ENCODE measurements around the gene TERT. TPM values are rescaled to one million over a fixed set of nuclear protein-coding genes. Genes with fewer than 3 reads are reported as not detected.

The TERT gene
- total and polyA plus RNA-seq, 2 of the 13 experiments (the other 11 are each of a cell fraction or from before 2014, with no cell fraction given), result 4.3 to 5.9 TPM

DNA sequence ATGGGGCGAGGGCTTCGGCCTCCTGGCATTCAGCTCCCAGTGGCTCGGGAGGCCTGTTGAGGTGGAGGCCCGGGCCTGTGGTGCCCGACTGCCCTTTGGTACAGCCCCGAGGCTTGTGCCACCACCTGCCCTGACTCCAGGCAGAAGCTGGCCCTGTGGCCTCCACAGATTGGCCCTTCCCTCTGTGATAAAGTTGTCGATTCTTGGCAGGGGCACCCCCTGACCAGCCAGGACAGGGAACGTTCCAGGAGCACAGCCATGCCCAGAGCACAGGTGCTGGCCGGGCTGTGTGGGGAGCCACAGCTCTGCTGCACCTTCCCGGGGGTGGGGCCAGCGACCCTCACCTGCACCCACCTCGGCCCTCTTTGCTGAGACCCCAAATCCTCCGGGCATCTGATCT is 37.0 kb downstream of the TERT start:
- CTCF ChIA-PET (ENCODE audit: low intra/inter-chr PET ratio, low total read pairs), result no interaction called here
- ATAC-seq (no peak), DNase-seq (ENCODE audit: low spot score) (no peak), FAIRE-seq (no peak)
- no TSS peak for BruUV-seq (replicated peaks)
- no peak overlapping the region for H3K4me2 ChIP-seq (ENCODE audit: low read depth, low read length)
- in situ Hi-C loops (cut with HindIII; ENCODE audit: extremely low pct_ligation_motif_present, low pct_unique_long_range_greater_than_20kb) (no loop called here), intact Hi-C loops (cut with micrococcal nuclease; ENCODE audit: unreplicated experiment) (no loop called here)
- H3K79me2 ChIP-seq (ENCODE audit: insufficient read depth, low read length), result no peaks in the 10 kb centered on the region
- no peaks in the 10 kb centered on the region for H3K36me3 ChIP-seq (replicated peaks in 1 of 2; ENCODE audit: control insufficient read depth in 1 of 2, insufficient read depth in 2 of 2, low read length in 2 of 2)
- H2AFZ ChIP-seq (ENCODE audit: low read length), result no peak overlapping the region
- no peaks in the 10 kb centered on the region for H3K4me1 ChIP-seq (ENCODE audit: insufficient read depth, low read length)
- POLR2A ChIA-PET, result no interaction called here
- no peak overlapping the region for H3K4me3 ChIP-seq (replicated peaks in 1 of 3; ENCODE audit: insufficient read depth in 1 of 3, low read depth in 2 of 3, low read length in 3 of 3)
- peaks cover 1 to 3% of the 10 kb centered on the region in 2 experiments; a peak in 3 of 5 replicates for H3K27me3 ChIP-seq (ENCODE audit: control insufficient read depth in 1 of 2, insufficient read depth in 2 of 2, low read length in 2 of 2)
- no peak overlapping the region for H3K9ac ChIP-seq (ENCODE audit: insufficient read depth, low read depth, low read length)
- 48% methylated on average over 7 of the region's 13 CpGs for WGBS (ENCODE audit: low lambda C conversion rate)
- no peaks in the 10 kb centered on the region for H4K20me1 ChIP-seq (ENCODE audit: insufficient read depth, low read length)
- TF ChIP-seq ZNF556 (CRISPR knock-in tag; IDR thresholded peaks at IDR 0.05; ENCODE audit: borderline replicate concordance), result no peak
- no peak for TF ChIP-seq IKZF4 (CRISPR knock-in tag; IDR thresholded peaks at IDR 0.05; ENCODE audit: borderline replicate concordance, low read depth, not compliant biosample characterization)
- TF ChIP-seq CEBPZ (IDR thresholded peaks at IDR 0.05; ENCODE audit: low read length), result no peak
- TF ChIP-seq SATB2 (CRISPR knock-in tag; IDR thresholded peaks at IDR 0.05), result no peak
- TF ChIP-seq KMT2B (CRISPR knock-in tag; IDR thresholded peaks at IDR 0.05), result no peak
- H3K9me3 ChIP-seq (ENCODE audit: low read length), result no peaks in the 10 kb centered on the region
- no peak overlapping the region for H3K27ac ChIP-seq (ENCODE audit: extremely low read length, insufficient read depth, low read length)

- peaks cover 1 to 3% of the 10 kb centered on the region in 2 experiments; a peak in 3 of 5 replicates for H3K27me3 ChIP-seq (ENCODE audit: control insufficient read depth in 1 of 2, insufficient read depth in 2 of 2, low read length in 2 of 2)
- no peaks in the 10 kb centered on the region for H3K4me1 ChIP-seq (ENCODE audit: insufficient read depth, low read length)
- no peak overlapping the region for H3K4me2 ChIP-seq (ENCODE audit: low read depth, low read length)
- H3K79me2 ChIP-seq (ENCODE audit: insufficient read depth, low read length), result no peaks in the 10 kb centered on the region
- intact Hi-C loops (cut with micrococcal nuclease; ENCODE audit: unreplicated experiment), result no loop called here
- in situ Hi-C loops (cut with HindIII; ENCODE audit: extremely low pct_ligation_motif_present, low pct_unique_long_range_greater_than_20kb), result no loop called here
- no peak for DNase-seq (ENCODE audit: low spot score)
- H3K36me3 ChIP-seq (replicated peaks in 1 of 2; ENCODE audit: control insufficient read depth in 1 of 2, insufficient read depth in 2 of 2, low read length in 2 of 2), result no peaks in the 10 kb centered on the region
- no peaks in the 10 kb centered on the region for H4K20me1 ChIP-seq (ENCODE audit: insufficient read depth, low read length)
- 82% methylated on average over 16 of the region's 17 CpGs for WGBS (ENCODE audit: low lambda C conversion rate)
- no peaks in the 10 kb centered on the region for H3K9me3 ChIP-seq (ENCODE audit: low read length)
- H3K27ac ChIP-seq (ENCODE audit: extremely low read length, insufficient read depth, low read length), result no peak overlapping the region
- BruUV-seq (replicated peaks), result no TSS peak
- CTCF ChIA-PET (ENCODE audit: low intra/inter-chr PET ratio, low total read pairs), result no interaction called here
- no peak for ATAC-seq
- POLR2A ChIA-PET, result no interaction called here
- no peak overlapping the region for H3K9ac ChIP-seq (ENCODE audit: insufficient read depth, low read depth, low read length)
- H2AFZ ChIP-seq (ENCODE audit: low read length), result no peak overlapping the region
- FAIRE-seq, result no peak
- no peak overlapping the region for H3K4me3 ChIP-seq (replicated peaks in 1 of 3; ENCODE audit: insufficient read depth in 1 of 3, low read depth in 2 of 3, low read length in 3 of 3)
- TF ChIP-seq RFX3 (CRISPR knock-in tag; IDR thresholded peaks at IDR 0.05) (no peak), ZNF556 (CRISPR knock-in tag; IDR thresholded peaks at IDR 0.05; ENCODE audit: borderline replicate concordance) (no peak), ZNF747 (CRISPR knock-in tag; IDR thresholded peaks at IDR 0.05; ENCODE audit: borderline replicate concordance) (no peak), ZNF331 (CRISPR knock-in tag; IDR thresholded peaks at IDR 0.05) (no peak), TFE3 (CRISPR knock-in tag; IDR thresholded peaks at IDR 0.05) (no peak), ZNF235 (CRISPR knock-in tag; IDR thresholded peaks at IDR 0.05; ENCODE audit: borderline replicate concordance) (no peak), HNF4A (CRISPR knock-in tag; IDR thresholded peaks at IDR 0.05) (no peak)
- TF ChIP-seq, protein P1, sequence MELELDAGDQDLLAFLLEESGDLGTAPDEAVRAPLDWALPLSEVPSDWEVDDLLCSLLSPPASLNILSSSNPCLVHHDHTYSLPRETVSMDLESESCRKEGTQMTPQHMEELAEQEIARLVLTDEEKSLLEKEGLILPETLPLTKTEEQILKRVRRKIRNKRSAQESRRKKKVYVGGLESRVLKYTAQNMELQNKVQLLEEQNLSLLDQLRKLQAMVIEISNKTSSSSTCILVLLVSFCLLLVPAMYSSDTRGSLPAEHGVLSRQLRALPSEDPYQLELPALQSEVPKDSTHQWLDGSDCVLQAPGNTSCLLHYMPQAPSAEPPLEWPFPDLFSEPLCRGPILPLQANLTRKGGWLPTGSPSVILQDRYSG (CRISPR knock-in tag; IDR thresholded peaks at IDR 0.05), result no peak
- TF ChIP-seq, protein P2, sequence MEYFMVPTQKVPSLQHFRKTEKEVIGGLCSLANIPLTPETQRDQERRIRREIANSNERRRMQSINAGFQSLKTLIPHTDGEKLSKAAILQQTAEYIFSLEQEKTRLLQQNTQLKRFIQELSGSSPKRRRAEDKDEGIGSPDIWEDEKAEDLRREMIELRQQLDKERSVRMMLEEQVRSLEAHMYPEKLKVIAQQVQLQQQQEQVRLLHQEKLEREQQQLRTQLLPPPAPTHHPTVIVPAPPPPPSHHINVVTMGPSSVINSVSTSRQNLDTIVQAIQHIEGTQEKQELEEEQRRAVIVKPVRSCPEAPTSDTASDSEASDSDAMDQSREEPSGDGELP (IDR thresholded peaks at IDR 0.05; ENCODE audit: borderline replicate concordance, low read depth), result no peak
Measured at GRCh38 chr5:1257363-1257762, 37.5 kb downstream of the TERT start.

All from HepG2 (cell line).